Heart left ventricle (tissue), 16 donors: ENCODE measurements around the gene MAN1C1. TPM values are rescaled to one million over a fixed set of nuclear protein-coding genes. Genes with fewer than 3 reads are reported as not detected.

Source experiments
- ATAC-seq, 4 donors: fragments of 200-7000 bp; cut with Tn5 transposase; one replicate each; pipeline ENCODE4 v1.9.1; 2020 to 2022; ENCODE audit warnings: moderate library complexity in 4 of 4, mild to moderate bottlenecking in 3 of 4, moderate number of reproducible peaks in 1 of 4
- DNase-seq, 5 donors: peaks; one replicate each; pipeline ENCODE4 v3.0.0-alpha.2; 2020
- H3K27ac ChIP-seq, 12 donors: fragments of 200-600 bp; sonication (generic) in 4 of 12; one replicate each; pipeline versions ENCODE4 v1.5.0 to v1.8.0; 2016 to 2022; ENCODE audit warnings: mild to moderate bottlenecking in 2 of 12
- H3K27me3 ChIP-seq, 9 donors: fragments of 200-600 bp; sonication (generic) in 2 of 9; one replicate each; pipeline versions ENCODE4 v1.5.1 to v1.8.0; 2016 to 2022; ENCODE audit warnings: mild to moderate bottlenecking in 3 of 9
- H3K36me3 ChIP-seq, 9 donors: fragments of 200-600 bp; sonication (generic) in 2 of 9; one replicate each; pipeline versions ENCODE4 v1.5.0 to v1.8.0; 2018 to 2022; ENCODE audit warnings: mild to moderate bottlenecking in 2 of 9
- H3K4me1 ChIP-seq, 12 donors: fragments of 200-600 bp; sonication (generic) in 4 of 12; one replicate each; pipeline versions ENCODE4 v1.5.0 to v1.8.0; 2016 to 2022; ENCODE audit warnings: mild to moderate bottlenecking in 3 of 12
- H3K4me3 ChIP-seq, 12 donors: fragments of 200-600 bp; sonication (generic) in 4 of 12; one replicate each; pipeline versions ENCODE4 v1.5.0 to v1.8.0; 2017 to 2022; ENCODE audit warnings: mild to moderate bottlenecking in 9 of 12, moderate library complexity in 4 of 12
- H3K9me3 ChIP-seq, 12 donors: fragments of 200-600 bp; sonication (generic) in 4 of 12; one replicate each; pipeline versions ENCODE4 v1.5.0 to v1.8.0; 2016 to 2022; ENCODE audit warnings: mild to moderate bottlenecking in 1 of 12
- POLR2A ChIP-seq, 2 donors: fragments of 450-650 bp; IDR thresholded peaks; one replicate each; pipeline ENCODE4 v1.6.1; 2017; ENCODE audit warnings: antibody characterized with exemption in 2 of 2, mild to moderate bottlenecking in 2 of 2, moderate library complexity in 2 of 2
- WGBS, 4 donors: extraction: QIAGEN DNeasy Blood & Tissue Kit in 2 of 4; methylation state at CpG; one replicate each; pipeline versions ENCODE4 v1.1.5 to v1.1.7; 2013 to 2018; 5-methylcytosine and 5-hydroxymethylcytosine counted together
- intact Hi-C, 10 donors: fragments of 100-400 bp; cut with DNase I; formaldehyde crosslinking; loops; one replicate each; pipeline versions ENCODE4 v1.11.1 to v1.14.2; 2022
- polyA plus RNA-seq, 2 donors: library from polyadenylated mRNA; stranded (reverse); fragments of 200-250 nt; gene quantifications; one replicate each; pipeline ENCODE4 v1.2.3, GENCODE V29; 2013
- total RNA-seq, 9 donors: library from RNA; depleted of rRNA in 2 of 9; stranded (reverse); fragments of >200 nt in 2 of 9; fragmentation: NEBNext Ultra II Directional in 3 of 9; extraction: Animal tissue kit (Norgen Biotek cat#: 25700) in 3 of 9; gene quantifications; one replicate each; pipeline versions ENCODE4 v1.1.0 to v1.2.4, GENCODE V29; 2016 to 2023
- TF ChIP-seq, protein P1 (sequence below), 12 donors: fragments of 200-600 bp; sonication (generic) in 4 of 12; IDR thresholded peaks; one replicate each; pipeline versions ENCODE4 v1.5.0 to v1.8.0; 2018 to 2022; ENCODE audit warnings: antibody characterized with exemption in 12 of 12, mild to moderate bottlenecking in 5 of 12
- donor health status: ischemic (EF 13 %, LVEDD 7.1; RV severe dilation, severe dysfunction).
- donor health status: healthy with polysubstance abuse.
- donor health status: DM: no; HTN: yes; CAD: no.
- donor health status: DM: no; HTN: no; CAD: no.
- donor health status: ischemic (EF 25% LVEDD 6.9; RV normal size, moderate dysfunction).
- donor health status: ischemic (EF 25% LVEDD 5.7; RV mildly dilated, moderate dysfunction).
- donor health status: healthy.
- donor health status: DM: yes; HTN: yes; CAD: no.
- donor health status: ischemic (EF 35%, LVEDD 5.7; RV mildly dilated, moderate dysfunction).
- donor health status: nonischemic (EF 11% LVEDD 7.7; RV severe dilation, severe dysfunction).
- donor health status: DM: yes; HTN: yes; CAD: no.
- donor health status: PGD.
- donor health status: ischemic (EF 29% LVEDD 5.4; RV normal size, mild dysfunction).
- donor health status: nonischemic (EF 23%, LVEDD 6.1; RV moderate dilation, normal function).

Gene MAN1C1
- total and polyA plus RNA-seq, 11 donors = 7.7 to 25.7 (median 14.7) TPM

DNA sequence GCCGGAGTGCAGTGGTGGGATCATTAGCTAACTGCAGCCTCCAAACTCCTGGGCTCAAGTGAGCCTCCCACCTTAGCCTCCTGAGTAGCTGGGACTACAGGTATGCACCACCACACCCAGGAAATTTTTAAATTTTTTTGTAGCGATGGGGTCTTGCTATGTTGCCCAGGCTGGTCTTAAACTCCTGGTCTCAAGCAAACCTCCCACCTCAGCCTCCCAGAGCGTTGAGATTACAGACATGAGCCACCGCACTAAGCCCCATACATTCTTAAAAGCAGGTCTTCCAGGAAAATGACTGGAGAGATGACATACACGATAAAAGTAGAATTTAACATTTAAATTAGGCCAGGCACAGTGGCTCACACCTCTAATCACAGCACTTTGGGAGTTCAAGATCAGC is 216.6 kb downstream of the MAN1C1 start:
- peaks cover 0 to 79% (median 61%) of the 10 kb centered on the region in 9 donors for H3K36me3 ChIP-seq

More for the DNA sequence above, 216.6 kb downstream of the MAN1C1 start:
- ATAC-seq (no peak), DNase-seq (no peak)
- intact Hi-C loops = loop anchor here in 2 of 10 donors (10.0 kb wide), 1 partner anchor 162 kb away; the partner anchor contains the start of gene PAFAH2 (in 2 of the 2)
- Histone ChIP-seq H3K9me3 (no peaks in the 10 kb centered on the region), H3K4me3 (no peak overlapping the region), H3K27ac (no peak overlapping the region), H3K4me1 (peaks cover 0 to 24% (median 6%) of the 10 kb centered on the region in 12 donors), H3K27me3 (no peaks in the 10 kb centered on the region)
- WGBS, 4 donors = 96 to 98% (median 97%) methylated on average over 5 of the region's 5 CpGs
- no peak for TF ChIP-seq POLR2A (IDR thresholded peaks at IDR 0.05)
- TF ChIP-seq, protein P1, sequence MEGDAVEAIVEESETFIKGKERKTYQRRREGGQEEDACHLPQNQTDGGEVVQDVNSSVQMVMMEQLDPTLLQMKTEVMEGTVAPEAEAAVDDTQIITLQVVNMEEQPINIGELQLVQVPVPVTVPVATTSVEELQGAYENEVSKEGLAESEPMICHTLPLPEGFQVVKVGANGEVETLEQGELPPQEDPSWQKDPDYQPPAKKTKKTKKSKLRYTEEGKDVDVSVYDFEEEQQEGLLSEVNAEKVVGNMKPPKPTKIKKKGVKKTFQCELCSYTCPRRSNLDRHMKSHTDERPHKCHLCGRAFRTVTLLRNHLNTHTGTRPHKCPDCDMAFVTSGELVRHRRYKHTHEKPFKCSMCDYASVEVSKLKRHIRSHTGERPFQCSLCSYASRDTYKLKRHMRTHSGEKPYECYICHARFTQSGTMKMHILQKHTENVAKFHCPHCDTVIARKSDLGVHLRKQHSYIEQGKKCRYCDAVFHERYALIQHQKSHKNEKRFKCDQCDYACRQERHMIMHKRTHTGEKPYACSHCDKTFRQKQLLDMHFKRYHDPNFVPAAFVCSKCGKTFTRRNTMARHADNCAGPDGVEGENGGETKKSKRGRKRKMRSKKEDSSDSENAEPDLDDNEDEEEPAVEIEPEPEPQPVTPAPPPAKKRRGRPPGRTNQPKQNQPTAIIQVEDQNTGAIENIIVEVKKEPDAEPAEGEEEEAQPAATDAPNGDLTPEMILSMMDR (IDR thresholded peaks at IDR 0.05) = no peak

Other genes with a start within 250 kb of the MAN1C1 start
- 1 to 10 TPM in 2 of 9 donors, under 1 TPM in 6, not detected in 1; 0.28 to 2.0 (median 0.69) TPM for gene RHCE, start 196.0 kb upstream of the MAN1C1 start, total RNA-seq
- 1 to 10 TPM in 1 of 2 donors, under 1 TPM in 1; 0.24 to 1.4 TPM for gene RHCE, start 196.0 kb upstream of the MAN1C1 start, polyA plus RNA-seq
- 10 to 100 TPM; 11.2 to 21.0 (median 14.6) TPM for gene MACO1, start 185.9 kb upstream of the MAN1C1 start, total RNA-seq
- 10 to 100 TPM in 1 of 2 donors, 1 to 10 TPM in 1; 5.8 to 11.8 TPM for gene MACO1, start 185.9 kb upstream of the MAN1C1 start, polyA plus RNA-seq
- gene LDLRAP1, start 73.2 kb upstream of the MAN1C1 start, total RNA-seq = 10 to 100 TPM in 8 of 9 donors, 1 to 10 TPM in 1; 9.9 to 17.4 (median 13.3) TPM
- 10 to 100 TPM in 1 of 2 donors, 1 to 10 TPM in 1; 9.0 to 15.4 TPM for gene LDLRAP1, start 73.2 kb upstream of the MAN1C1 start, polyA plus RNA-seq
- gene SELENON, start 183.4 kb downstream of the MAN1C1 start, total RNA-seq = 10 to 100 TPM; 39.8 to 92.3 (median 48.5) TPM
- gene SELENON, start 183.4 kb downstream of the MAN1C1 start, polyA plus RNA-seq = 10 to 100 TPM; 28.9 to 53.2 TPM
- gene MTFR1L, start 203.2 kb downstream of the MAN1C1 start, total RNA-seq = 100 to 1,000 TPM; 123 to 319 (median 214) TPM
- gene MTFR1L, start 203.2 kb downstream of the MAN1C1 start, polyA plus RNA-seq = 100 to 1,000 TPM; 135 to 146 TPM
- gene AUNIP, start 242.7 kb downstream of the MAN1C1 start, total RNA-seq = 1 to 10 TPM in 1 of 9 donors, under 1 TPM in 2, not detected in 6; 0.25 to 1.5 (median 0.27) TPM
- gene AUNIP, start 242.7 kb downstream of the MAN1C1 start, polyA plus RNA-seq = under 1 TPM in 1 of 2 donors, not detected in 1; 0.19 TPM